DND-41 (cell line): ENCODE measurements around the gene BMS1.

Experiments
- ATAC-seq: fragments of 200-7000 bp; cut with Tn5 transposase; 3 replicates; pipeline ENCODE4 v1.9.1; 2021; ENCODE audit warnings: low read depth; ENCODE audit not compliant: insufficient read depth
- DNase-seq: peaks from one replicate; pipeline ENCODE4 v3.0.0-alpha.2; 2020
- H2AFZ ChIP-seq: 2 replicates; pipeline ENCODE4 v1.6.0; 2012; ENCODE audit warnings: low read depth, low read length
- H3K27ac ChIP-seq: 2 replicates; pipeline ENCODE4 v1.5.1; 2012; ENCODE audit warnings: low read length, inconsistent platforms
- H3K27me3 ChIP-seq: fragments of 200-600 bp; sonication (generic); 2 replicates; pipeline ENCODE4 v1.6.0; 2012; ENCODE audit warnings: low read length, mild to moderate bottlenecking, inconsistent platforms; ENCODE audit not compliant: insufficient read depth, poor library complexity
- H3K36me3 ChIP-seq: 2 replicates; pipeline ENCODE4 v1.5.1; 2012; ENCODE audit warnings: low read length, inconsistent platforms; ENCODE audit not compliant: insufficient read depth
- H3K4me1 ChIP-seq: 2 replicates; pipeline ENCODE4 v1.5.1; 2012; ENCODE audit warnings: mild to moderate bottlenecking, low read length; ENCODE audit not compliant: insufficient read depth
- H3K4me2 ChIP-seq: 2 replicates; pipeline ENCODE4 v1.6.0; 2012; ENCODE audit warnings: mild to moderate bottlenecking, moderate library complexity, low read length, inconsistent platforms; ENCODE audit not compliant: insufficient read depth
- H3K4me3 ChIP-seq, 2 experiments: fragments of 200-600 bp in 1 of 2; shearing (Covaris generic) in 1 of 2; 2 replicates each; pipeline ENCODE4 v1.5.1; 2012 to 2016; ENCODE audit warnings: inconsistent platforms in 2 of 2, low read length in 2 of 2, mild to moderate bottlenecking in 2 of 2, low read depth in 1 of 2, moderate library complexity in 1 of 2
- H3K79me2 ChIP-seq: 2 replicates; pipeline ENCODE4 v1.6.0; 2012; ENCODE audit warnings: low read length, inconsistent platforms; ENCODE audit not compliant: insufficient read depth
- H3K9ac ChIP-seq: 2 replicates; pipeline ENCODE4 v1.6.0; 2012; ENCODE audit warnings: low read depth, mild to moderate bottlenecking, inconsistent platforms, low read length, moderate library complexity
- H3K9me3 ChIP-seq: 2 replicates; pipeline ENCODE4 v1.5.1; 2012; ENCODE audit warnings: low read length, moderate library complexity, mild to moderate bottlenecking, inconsistent platforms; ENCODE audit not compliant: insufficient read depth, severe bottlenecking
- H4K20me1 ChIP-seq: 2 replicates; pipeline ENCODE4 v1.6.0; 2012; ENCODE audit warnings: low read length; ENCODE audit not compliant: insufficient read depth
- EZH2 ChIP-seq: IDR thresholded peaks from 3 replicates; pipeline ENCODE4 v1.6.1; 2012; ENCODE audit warnings: borderline replicate concordance, low read depth, mild to moderate bottlenecking, moderate library complexity, low read length, inconsistent platforms; ENCODE audit not compliant: severe bottlenecking
- TF ChIP-seq, protein P1 (sequence below): IDR thresholded peaks from 2 replicates; pipeline ENCODE4 v1.5.1; 2012; ENCODE audit warnings: borderline replicate concordance, low read length, moderate library complexity, mild to moderate bottlenecking; ENCODE audit not compliant: poor library complexity, severe bottlenecking; ENCODE audit errors: extremely low read depth

The BMS1 gene

DNA sequence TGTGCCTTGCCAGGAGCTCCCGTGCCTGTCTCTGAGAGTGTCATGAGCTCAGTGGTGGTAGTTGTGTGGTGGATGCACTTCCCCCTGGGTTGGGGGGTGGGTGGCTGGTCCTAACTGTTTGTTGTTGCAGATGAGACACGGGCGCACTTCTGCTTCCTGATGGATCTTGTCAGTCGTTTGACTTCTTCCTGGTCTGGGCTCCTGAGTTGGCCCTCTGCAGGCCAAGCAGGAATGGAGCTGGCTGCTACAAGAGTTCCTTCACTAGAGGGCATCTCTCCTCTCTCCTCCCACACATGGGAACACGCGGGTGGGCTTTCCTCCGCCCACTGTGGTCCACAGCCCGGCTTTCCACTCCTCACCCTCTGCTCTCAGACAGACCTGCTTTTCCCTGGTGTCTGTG, 82.0 kb downstream of the BMS1 start:
- no peak for ATAC-seq
- Histone ChIP-seq H3K9ac (no peak overlapping the region), H2AFZ (no peak overlapping the region), H3K27me3 (no peaks in the 10 kb centered on the region), H3K9me3 (no peaks in the 10 kb centered on the region), H3K4me1 (no peaks in the 10 kb centered on the region), H3K36me3 (no peaks in the 10 kb centered on the region), H3K4me2 (no peak overlapping the region), H3K27ac (no peak overlapping the region), H3K4me3 (no peak overlapping the region), H4K20me1 (no peaks in the 10 kb centered on the region), H3K79me2 (no peaks in the 10 kb centered on the region)
- DNase-seq: no peak
- TF ChIP-seq, protein P1, sequence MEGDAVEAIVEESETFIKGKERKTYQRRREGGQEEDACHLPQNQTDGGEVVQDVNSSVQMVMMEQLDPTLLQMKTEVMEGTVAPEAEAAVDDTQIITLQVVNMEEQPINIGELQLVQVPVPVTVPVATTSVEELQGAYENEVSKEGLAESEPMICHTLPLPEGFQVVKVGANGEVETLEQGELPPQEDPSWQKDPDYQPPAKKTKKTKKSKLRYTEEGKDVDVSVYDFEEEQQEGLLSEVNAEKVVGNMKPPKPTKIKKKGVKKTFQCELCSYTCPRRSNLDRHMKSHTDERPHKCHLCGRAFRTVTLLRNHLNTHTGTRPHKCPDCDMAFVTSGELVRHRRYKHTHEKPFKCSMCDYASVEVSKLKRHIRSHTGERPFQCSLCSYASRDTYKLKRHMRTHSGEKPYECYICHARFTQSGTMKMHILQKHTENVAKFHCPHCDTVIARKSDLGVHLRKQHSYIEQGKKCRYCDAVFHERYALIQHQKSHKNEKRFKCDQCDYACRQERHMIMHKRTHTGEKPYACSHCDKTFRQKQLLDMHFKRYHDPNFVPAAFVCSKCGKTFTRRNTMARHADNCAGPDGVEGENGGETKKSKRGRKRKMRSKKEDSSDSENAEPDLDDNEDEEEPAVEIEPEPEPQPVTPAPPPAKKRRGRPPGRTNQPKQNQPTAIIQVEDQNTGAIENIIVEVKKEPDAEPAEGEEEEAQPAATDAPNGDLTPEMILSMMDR: peak; percentile 7
- TF ChIP-seq EZH2: no peak

- ATAC-seq (no peak), DNase-seq (no peak)
- no peaks in the 10 kb centered on the region for H3K4me1 ChIP-seq
- no peaks in the 10 kb centered on the region for H4K20me1 ChIP-seq
- no peak overlapping the region for H3K4me3 ChIP-seq
- H3K9ac ChIP-seq: no peak overlapping the region
- TF ChIP-seq, protein P1: no peak
- no peak for TF ChIP-seq EZH2
- no peaks in the 10 kb centered on the region for H3K27me3 ChIP-seq
- no peak overlapping the region for H2AFZ ChIP-seq
- H3K36me3 ChIP-seq: no peaks in the 10 kb centered on the region
- H3K27ac ChIP-seq: no peak overlapping the region
- H3K79me2 ChIP-seq: no peaks in the 10 kb centered on the region
- H3K9me3 ChIP-seq: no peaks in the 10 kb centered on the region
- H3K4me2 ChIP-seq: no peak overlapping the region
Observed at GRCh38 chr10:42865716-42866114, 83.1 kb downstream of the BMS1 start.

DNA sequence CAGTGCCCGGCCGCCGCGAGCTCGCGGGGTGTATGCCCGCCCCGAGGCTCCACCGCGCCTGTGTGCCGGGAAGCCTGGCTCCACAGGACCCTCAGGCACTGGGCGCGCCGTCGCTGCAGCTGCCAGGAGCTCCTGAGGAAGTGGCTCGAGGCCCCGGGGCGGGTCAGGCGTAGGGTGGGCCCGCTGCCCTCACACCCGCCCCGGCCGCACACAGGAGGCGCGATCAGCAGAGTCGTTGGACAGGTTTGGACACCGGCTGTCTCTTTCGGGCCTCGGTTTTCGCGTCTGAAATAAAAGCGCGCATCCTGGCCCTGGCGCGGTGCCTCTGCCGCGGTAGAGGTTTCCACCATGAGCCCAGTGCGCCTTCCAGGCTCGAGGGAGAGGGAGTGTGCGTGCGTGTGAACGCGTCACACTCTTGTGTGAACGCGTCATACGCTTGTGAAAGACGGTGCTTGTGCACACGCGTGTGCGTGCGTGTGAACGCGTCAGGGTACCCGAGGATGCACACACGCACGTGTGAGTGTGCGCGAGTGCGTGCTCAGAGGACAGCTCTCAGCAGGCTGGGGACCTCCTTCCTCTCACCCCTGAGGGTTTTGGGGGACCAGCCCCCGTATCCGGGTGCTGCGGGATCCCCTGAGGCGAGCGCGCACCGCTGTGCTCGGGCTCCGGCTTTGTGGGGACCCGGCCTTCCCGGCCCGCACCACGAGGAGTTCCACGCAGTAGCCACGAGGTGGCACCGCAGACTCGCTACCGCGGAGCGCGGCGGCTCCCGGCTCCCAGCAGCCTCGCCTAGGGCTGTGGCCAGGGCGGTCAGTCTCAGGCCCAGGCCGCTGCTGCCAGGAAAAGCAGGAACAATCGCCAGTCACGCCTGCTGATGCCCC, 83.8 kb downstream of the BMS1 start:
- DNase-seq (peak; percentile 13), ATAC-seq (peak; percentile 79)
- H3K9ac ChIP-seq: no peak overlapping the region
- no peak overlapping the region for H2AFZ ChIP-seq
- H3K4me1 ChIP-seq: no peaks in the 10 kb centered on the region
- no peaks in the 10 kb centered on the region for H3K79me2 ChIP-seq
- no peaks in the 10 kb centered on the region for H3K36me3 ChIP-seq
- no peak overlapping the region for H3K27ac ChIP-seq
- H3K4me2 ChIP-seq: no peak overlapping the region; the same call in 1 of the 2 replicates
- no peaks in the 10 kb centered on the region for H4K20me1 ChIP-seq
- H3K9me3 ChIP-seq: no peaks in the 10 kb centered on the region
- TF ChIP-seq EZH2: no peak
- TF ChIP-seq, protein P1: peak; percentile 55
- no peaks in the 10 kb centered on the region for H3K27me3 ChIP-seq
- H3K4me3 ChIP-seq: no peak overlapping the region
